Superior temporal gyrus (tissue), 1 donor: ENCODE data around the gene WFDC1.
"Not testable (repeated sequence)": the region's sequence is repeated elsewhere in the genome, so short reads cannot be mapped to it uniquely, and the experiment has no call there.

Experiments used
- DNase-seq: peaks from one replicate; pipeline ENCODE4 v3.0.0-alpha.2; 2016; ENCODE audit errors: extremely low spot score

Gene WFDC1

DNA sequence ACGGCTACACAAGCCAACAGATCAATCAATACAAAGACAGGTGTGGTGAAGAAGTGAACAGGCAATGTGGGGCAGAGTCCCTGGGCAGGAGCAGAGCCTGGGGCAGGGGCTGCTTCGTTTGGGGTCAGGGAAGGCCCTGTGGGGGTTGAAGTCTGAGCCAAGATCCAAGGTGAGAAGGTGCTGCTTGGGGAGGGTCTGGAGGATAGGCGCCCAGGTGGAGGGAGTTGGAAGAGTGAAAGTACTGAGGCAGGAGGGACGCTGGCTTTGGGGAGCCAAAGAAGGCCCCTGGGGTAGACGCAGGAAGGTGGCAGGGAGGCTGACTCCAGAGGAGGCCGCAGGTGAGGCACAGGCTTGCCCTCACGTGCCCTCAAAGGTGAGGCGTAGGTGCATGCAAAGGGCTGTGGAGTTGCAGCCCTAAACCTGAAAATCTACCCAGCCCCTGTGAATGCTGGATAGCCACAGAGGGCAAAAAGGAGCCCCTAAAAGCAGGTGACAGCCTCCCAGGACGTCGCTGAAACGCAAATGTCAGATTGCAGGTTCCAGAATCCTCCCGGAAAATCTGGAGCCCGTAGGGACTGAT, 33.3 kb downstream of the WFDC1 start:
- no peak for DNase-seq

DNA sequence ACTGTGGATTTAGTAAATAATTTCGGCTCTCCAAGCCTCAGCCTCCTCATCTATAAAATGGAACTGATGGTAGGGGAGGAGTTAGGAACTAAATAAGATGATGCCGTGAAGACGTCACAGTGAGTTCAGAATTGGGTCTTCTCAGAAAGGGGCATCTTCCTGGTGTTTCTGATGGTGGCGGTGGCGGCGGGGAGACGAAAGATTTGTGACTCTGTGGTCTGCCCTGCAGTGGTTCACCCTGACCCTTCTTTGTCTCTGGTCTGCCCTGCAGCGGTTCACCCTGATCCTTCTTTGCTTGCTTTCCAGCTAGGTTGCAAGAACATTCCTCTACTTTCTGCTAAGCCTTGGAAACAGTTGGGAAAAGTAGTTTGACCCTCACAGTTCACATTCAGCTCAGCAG, 34.3 kb downstream of the WFDC1 start:
- DNase-seq = no peak

DNA sequence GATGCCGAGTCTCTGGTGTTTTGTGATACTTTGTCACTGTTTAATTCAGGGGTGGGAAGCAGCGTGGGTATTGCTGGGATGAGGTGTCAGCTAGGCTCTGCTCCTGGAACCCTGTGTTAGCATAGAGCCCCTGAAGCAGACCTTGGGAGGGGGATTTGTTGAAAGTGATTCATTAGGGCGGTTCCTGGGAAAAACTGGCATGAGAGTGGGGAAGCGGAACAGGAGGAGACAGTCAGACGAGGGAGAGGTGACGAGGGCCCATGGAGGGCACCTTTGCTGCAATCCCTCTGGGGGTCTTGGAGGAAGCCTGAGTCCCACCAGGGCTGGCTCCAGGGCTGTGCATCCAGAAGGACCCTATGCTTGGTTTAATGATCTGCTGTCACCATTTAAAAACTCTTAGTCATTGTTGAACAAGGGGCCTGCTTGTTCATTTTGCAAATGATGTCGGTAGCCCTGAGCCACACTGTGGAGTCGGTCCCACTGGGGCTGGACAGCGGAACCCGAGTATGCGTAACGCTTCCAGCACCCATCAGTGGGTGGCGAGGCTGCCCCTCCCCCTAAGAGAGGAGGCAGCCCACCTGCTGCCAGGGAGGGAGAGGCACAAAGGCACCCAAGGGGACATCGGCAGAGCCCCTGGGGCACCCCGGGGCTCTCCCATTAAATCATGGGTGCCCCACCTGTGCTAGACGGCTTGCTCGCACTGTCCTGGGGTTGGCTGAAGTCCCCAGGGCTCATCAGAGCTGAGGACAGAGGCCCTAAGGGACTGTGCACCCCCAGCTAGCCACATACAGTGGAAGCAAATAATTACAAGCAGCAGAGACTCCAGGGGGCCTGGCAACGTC, 35.4 kb downstream of the WFDC1 start:
- no peak for DNase-seq

DNA sequence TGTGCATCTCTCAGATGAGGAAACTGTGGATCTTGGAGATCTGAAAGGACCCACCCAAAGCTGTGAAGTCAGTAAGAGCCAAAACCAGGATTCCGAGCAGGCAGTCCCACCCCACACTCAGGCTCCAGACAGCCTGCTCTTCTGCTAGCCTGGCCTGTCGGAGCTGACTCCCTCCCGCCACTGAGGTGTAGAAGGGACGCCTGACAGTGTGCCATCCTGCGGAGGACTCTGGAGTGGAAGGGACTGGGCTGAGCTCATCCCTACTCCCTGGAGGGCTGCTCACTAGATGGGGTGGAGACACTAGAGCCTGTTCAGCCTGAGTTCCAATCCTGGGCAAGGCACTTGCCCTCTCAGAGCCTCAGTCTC, 36.0 kb downstream of the WFDC1 start:
- DNase-seq = no peak

DNA sequence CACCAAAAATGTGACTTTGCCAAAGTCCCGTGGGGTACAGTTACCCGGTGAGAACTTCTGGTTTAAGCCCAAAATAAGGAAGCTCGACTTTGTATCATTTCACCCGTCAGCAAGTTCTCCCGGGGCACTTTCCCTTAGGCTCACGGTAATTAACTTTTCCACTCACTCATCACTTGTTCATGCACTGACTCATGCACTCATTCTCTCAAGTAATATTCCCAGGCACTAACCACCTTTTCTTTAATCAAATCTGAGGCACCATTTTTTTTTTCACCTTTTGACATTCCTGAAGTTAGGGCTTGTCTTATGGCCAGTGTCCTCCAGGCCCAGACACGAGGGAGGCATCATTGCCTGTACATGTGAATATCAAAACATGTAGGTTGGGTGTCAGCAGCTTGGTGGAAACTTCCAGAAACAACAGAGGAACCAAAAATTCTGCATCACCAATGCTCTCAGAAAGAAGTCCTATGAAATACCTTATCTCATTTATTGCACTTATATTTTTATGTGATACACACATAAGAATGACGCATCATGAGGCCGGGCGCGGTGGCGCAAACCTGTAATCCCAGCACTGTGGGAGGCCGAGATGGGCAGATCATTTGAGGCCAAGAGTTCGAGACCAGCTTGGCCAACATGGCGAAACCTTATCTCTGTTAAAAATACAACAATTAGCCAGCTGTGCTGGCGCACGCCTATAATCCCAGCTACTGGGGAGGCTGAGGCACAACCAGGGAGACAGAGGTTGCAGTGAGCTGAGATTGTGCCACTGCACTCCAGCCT, 37.5 kb downstream of the WFDC1 start:
- no peak for DNase-seq

DNA sequence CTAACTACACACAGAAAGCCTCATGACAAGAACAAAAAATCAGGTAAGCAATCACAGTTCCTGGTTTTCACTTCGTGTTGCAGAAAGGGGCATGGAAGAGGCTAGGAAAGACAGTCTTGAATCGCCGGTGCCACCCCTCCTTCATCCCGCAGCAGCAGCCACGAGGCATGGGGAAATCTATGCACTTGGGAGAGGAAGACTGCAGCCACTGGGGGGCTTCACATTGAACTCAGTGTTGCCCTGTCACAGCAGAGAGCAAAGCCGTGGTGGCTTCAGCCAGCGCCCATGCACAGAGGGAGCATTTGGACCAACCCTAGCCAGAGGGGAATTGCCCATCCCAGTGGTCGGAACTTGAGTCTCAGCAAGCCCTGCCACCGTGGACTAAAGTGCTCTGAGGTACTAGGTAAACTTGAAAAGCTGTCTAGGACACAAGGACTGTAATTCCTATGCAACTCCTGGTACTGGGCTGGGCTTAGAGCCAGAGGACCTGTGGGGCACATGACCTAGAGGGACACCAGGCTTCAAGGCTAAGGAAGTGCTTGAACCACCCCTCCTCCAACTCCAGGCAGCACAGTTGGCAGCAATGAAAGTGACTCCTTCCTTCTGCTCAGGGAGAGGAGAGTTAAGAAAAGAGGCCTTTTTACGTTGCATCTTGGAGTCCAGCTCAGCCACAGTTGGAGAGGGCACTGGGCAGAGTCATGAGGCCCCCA, 38.5 kb downstream of the WFDC1 start:
- no peak for DNase-seq

DNA sequence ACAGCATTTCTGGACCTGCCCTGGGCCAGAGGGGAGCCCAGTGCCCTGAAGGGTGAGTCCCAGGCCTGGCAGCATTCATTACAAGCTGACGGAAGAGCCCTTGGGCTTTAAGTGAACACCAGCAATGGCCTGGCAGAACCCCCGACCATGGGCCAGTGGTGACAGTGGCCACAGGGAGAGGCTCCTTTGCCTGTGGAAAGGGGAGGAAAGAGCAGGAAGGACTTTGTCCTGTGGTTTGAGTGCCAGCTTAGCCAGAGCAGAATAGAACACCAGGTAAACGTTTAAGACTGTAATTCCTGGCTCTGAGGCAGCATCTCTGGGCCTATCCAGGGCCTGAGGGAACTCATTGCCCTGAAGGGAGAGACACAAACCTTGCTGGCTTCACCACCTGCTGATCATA, 39.4 kb downstream of the WFDC1 start:
- DNase-seq = no peak

DNA sequence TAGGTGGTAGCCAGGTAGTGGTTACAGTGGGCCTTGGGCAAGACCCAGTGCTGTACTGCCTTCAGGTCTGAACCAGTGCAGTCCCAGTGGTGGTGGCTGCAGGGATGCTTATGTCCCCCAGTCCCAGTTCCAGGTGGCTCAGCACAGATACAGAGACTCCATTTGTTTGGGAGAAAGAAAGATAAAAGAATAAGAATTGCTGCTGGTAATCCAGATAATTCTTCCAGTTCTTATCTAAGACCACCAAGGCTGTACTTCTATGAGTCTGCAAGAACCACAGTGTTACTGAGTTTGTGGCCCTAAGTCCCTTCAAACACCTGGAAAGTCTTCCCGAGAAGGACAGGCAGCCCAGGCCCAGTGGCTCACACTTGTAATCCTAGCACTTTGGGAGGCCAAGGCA, 39.8 kb downstream of the WFDC1 start:
- DNase-seq = no peak

DNA sequence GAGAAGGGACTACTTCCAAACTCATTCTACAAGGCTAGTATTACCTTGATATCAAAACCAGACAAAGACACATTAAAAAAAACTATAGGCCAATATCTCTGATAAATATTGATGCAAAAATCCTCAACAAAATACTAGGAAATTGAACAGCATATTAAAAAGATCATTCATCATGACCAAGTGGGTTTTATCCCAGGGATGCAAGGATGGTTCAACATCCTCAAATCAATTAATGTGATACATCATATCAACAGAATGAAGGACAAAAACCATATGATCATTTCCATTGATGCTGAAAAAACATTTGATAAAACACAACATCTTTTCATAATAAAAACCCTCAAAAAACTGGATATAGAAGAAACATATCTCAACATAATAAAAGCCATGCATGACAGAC, 42.6 kb downstream of the WFDC1 start:
- DNase-seq = not testable (repeated sequence)

DNA sequence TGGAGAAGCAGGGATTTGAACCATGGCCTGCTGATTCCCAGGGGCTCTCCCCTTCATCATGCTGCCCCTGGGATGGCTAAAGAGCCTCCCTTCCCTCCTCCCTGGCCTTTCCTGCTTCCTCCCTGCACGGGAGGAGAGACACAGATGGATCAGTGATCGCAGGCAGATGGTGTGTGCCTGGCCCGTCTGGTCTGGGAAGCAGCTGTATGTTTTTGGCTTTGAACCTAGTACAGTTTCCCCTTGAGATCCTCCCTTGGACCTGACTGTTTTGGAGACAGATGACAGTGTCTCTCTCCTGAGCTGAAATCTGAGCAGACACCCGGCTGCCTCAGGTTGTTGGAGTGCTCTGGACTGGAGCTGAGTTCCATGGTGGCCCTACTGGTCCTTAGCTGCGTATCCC, 44.6 kb downstream of the WFDC1 start:
- DNase-seq = no peak

DNA sequence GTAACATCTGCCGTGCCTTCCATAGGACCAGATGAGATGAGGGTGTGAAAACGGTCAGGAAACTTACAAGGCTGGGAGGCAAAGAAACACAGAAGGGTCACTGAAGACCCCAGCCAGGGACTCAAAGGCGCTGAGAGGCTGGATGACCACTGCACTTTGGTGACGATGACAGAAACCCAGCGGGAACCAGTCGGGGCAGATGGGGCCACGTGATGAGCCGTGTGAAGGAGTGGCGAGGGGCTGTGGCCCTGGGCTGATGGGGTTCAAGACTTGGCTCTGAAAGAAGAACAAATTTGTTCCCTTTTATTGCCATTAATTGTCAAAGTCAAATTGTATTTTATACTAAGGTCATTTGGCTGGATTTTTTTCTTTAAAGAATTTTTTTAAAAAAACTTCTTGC, 45.1 kb downstream of the WFDC1 start:
- no peak for DNase-seq

DNA sequence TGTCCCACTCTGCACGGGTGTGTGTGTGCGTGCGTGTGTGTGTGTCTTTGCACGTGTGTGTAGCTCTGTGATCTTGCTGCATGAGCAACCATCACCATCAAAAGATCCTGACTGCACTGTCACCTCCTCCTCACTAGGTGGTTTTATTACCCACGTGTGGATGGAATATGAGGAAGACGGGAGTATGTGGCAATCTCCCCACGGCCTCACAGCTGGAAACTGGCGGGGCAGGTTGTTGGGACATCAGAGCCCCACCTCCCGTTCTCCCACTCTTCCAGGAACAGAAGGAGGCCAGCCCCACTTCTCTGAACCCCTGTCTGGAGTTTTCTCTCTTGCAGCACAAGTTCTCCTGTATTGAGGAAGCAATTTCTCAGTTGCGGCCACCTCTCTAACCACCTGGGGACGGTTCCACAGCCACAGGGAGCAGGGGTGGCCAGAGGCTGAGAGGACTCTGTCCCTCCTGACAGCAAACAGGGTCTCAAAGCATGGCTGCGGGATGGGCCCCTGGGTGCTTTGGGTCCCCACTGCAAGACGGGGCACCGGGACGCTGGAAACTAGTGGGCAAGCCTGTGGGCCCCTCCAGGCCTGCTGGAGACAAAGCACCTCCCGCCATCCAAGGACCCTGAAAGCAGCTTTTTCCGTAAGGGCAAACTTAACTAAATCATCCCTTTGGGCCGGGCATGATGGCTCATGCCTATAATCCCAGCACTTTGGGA, 45.8 kb downstream of the WFDC1 start:
- DNase-seq = no peak

DNA sequence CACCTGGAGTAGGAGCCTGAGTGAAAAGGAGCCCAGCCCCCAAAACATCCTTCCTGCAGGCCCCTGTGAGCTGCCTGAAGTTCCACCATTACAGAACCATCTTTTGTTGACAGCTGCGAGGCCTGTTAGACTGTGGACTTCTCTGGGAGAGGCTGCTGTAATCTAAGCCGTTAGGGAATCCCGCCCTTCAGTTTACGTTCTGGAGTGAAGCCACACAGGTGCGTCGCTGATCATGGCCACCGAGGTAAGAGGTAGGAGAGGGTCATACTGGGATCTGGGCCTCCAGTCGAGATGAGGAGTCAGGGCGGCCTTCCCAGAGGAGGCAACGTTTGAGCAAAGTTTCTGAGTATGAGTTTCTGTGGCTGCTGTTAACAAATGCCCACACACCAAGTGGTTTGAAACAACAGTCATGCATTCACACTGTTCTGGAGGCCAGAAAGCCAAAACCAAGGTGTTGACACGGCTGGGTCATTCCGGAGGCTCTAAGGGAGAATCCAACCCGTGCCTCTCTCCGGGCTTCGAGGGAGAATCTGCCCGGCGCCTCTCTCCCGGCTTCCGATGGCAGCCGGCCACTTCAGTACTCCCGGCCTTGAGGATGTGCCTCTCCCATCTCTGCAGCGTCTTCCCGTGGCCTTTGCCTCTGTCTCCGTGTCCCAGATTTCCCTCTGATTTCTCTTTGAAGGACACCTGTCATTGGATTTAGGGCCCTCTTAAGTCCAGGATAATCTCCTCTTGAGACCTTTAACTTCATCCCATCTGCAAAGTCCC, 47.0 kb downstream of the WFDC1 start:
- no peak for DNase-seq

DNA sequence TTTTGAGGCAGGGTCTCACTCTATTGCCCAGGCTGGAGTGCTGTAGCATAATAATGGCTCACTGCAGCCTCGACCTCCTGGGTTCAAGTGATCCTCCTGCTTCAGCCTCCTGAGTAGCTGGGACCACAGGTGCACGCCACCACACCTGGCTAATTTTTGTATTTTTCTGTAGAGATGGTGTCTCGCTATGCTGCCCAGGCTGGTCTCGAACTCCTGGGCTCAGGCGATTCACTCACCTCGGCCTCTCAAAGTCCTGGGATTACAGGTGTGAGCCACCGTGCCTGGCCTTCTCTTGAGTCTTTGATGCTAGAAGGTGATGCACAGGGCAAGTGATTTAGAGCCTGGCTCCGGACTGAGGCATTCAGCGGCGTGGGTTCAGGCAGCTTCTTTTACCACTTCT, 49.1 kb downstream of the WFDC1 start:
- not testable (repeated sequence) for DNase-seq

DNA sequence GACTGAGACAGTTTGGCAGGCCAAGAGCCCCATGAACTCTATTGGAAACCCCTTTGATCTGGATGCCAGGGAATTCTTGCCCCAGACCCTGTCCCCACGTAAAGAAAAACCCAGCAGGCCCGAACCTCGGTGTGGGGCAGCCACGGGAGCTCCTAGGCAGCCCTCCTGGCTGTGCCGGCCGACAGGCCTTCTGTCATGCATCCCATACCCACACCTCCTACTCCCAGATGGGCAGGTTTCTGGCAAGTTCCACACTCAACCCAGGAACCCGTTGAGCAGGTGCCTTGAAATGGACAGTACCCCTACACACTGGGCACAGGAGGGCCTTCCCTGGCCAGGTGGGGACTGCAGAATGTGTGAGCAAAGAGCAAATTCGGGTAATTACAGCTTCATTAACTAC, 50.1 kb downstream of the WFDC1 start:
- no peak for DNase-seq

DNA sequence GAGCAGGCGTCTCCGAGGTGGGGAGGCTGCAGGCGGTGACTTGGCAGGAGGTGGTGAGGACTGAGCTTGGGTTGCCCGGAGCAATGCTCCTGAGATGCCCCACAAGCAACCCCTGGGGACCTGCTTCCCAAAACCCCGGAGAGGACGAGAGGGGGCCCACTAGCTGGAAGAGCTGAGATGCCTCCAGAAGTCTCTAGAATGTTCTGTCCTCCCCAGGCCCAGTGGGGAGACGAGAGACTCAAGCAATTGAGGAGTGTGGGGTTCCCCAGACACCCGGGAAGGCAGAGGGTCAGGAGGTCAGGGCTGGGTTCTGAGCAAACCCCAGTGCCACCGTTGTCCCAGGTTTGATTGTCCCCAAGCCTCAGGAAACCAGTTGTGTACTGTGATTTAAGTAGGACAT, 52.5 kb downstream of the WFDC1 start:
- DNase-seq = no peak

DNA sequence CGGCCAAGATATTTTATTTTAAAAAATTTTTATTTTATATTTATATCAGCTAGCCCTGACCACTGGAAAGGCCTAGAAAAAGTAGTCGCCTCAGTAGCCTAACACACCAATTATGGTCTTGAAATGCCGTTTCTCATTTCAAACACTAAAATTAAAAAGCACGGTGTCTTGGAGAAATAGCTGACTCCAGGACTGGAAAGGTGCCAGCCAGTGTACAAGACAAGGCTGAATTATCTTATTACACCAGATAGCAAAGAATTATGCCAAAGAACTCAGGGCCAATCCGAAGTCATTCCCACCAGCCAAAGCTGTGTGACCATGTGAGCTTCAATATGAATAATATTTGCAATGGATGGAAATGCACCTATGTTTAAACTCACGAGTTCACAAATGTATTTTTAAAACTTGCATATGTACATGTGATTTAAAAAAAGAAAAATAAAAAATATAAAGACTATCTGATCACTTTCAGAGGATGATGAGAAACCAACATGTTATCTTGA, 53.8 kb downstream of the WFDC1 start:
- DNase-seq = no peak

DNA sequence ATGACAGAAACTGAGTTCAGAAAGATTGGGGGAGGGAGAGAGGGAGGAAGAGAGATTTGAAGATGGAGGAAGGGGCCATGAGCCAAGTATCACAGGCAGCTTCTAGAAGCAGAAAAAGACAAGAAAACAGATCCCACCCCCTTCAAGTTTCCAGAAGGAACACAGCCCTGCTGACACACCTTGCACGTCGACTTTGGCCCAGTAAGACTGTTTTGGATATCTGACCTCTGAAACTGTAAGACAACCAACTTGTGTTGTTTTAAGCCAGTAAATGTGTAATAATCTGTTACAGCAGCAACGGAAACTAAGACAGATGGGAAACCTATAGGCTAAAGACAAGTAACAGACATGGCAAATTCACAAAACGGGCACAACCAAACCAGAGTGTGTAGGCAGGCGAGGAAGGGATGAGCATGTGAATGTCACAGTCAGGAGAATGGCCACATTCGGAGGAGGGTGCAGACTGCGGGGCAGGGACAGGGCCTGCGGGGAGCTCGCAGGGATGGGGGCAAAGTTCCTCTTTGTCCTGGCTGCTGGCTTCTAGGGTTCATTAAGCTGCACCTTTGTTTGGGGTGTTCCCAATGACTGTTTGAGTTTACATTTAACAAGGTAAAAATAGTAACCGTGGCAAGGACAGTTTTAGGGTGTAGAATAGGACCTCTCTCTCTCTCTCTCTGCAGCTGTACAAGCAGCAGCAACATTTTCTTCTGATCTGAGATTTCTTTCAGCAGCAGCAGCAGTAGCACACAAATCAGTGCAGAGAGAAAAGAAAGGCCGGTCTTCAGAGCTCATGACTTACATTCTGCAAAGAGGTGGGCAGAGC, 55.4 kb downstream of the WFDC1 start:
- DNase-seq = no peak

DNA sequence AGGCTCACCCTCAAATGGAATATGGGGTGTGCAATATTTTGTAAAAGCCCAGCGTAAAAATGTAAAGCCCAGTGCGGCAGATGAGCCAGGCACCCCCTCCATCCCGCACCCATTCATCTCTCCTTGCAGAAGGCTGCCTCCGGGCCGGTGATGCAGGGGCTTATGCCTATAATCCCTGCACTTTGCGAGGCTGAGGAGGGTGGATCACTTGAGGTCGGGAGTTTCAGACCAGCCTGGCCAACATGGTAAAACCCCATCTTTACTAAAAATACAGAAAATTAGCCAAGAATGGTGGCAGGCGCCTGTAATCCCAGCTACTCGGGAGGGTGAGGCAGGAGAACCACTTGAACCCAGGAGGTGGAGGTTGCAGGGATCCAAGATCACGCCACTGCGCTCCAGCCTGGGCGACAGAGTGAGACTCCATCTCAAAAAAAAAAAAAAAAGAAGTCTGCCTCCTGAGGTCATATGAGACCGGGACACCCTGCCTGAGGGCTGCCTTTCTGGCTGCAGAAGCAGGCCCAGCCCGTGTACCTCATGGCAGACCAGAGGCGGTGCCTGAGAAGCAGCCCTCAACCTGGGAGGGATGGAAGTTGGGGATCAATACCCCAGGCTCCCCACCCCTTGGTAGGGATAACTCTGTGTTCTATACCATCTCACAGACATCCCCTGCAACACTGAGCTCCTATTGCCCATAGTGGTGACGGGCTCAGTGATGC, 56.2 kb downstream of the WFDC1 start:
- DNase-seq = no peak
